ENCODE measurements around the gene SDF2.
"Not testable (repeated sequence)": the region's sequence is repeated elsewhere in the genome, so short reads cannot be mapped to it uniquely, and the experiment has no call there.

The SDF2 gene

DNA sequence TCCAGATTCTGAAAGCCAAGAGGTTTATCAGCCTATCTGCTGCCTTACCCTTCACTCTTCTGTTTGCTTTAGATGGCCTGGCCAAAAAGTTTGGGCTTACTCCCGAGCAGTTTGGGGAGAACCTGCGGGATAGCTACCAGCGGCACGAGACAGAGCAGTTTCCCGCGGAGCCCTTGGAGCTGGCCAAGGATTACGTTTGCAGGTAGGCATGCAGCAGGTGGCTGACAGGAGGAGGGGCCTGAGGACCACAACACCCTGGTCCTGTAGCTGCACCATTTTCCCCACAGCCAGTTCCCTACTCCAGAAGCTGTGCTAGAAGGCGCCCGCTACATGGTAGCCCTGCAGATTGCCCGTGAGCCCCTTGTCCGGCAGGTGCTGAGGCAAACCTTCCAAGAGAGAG is 20.9 kb upstream of the SDF2 start:
- DNase-seq, result no peak

DNA sequence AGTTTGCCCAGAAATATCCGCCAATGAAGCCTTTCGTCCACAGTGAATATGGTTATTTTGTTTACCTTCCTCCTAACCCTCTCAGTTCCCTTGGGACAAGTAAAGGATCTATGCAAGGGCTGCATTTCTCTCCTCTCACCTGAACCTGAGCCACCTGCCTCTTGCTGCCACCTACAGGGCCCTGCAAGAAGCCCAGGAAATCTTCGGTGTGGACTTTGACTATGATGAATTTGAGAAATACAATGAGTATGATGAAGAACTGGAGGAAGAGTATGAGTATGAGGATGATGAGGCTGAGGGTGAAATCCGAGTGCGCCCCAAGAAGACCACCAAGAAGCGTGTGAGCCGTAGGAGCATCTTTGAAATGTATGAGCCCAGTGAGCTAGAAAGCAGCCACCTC is 14.3 kb upstream of the SDF2 start:
- no peak for DNase-seq

DNA sequence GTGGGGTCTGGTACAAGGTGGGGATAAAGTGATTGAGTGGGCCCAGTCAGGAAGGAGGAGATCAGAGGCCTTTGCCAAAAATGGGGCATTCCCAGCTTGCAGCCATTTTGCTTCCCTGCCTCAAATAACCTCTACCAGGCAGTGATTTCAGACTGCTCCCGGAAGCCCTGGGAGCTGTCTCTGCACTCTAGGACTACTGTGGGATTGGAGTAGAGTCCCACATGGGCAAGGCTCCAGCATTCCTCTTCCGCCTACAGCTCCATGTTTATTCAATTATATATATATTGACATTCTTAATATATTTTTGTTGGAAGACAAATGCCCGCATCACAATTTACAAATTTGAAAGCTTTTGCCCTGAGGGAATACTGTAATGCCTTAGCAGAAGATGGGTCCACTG is 13.8 kb upstream of the SDF2 start:
- no peak for DNase-seq

DNA sequence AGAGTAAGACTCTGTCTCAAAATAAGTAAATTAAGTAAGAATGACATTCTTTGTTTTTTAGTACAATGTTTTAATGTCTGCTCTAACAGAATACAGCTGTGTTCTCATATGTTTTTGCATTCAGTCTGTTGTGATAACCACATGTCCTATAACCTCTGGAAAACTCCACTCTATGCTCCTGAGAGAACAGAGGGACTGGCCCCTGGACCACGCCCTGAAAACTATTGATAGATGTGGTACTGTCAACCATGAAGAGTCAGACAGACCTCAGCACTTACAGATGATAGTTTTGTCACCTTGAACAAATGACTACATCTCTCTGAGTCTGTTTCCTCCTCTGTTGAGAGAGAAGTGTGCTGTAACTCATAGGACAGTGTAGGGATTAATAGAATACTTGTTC is 8.2 kb upstream of the SDF2 start:
- DNase-seq, result no peak

DNA sequence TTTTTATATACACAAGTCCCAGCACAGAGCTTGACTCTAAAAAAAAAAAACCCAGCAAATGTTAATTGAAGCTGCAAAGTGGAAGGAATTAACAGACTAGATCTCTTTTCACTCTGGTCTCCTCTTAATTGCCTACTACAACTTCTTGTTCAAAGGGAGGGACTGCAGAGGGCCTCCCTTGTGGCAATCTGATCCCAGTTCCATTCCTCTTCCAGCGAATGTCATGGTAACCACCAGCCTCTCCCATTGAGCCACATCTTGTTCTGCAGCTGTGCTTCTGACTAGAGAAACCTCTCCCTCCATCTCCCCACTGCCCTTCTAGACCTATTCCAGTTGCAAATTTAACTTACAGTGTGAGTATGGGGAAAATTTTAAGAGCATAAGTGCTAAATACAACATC is 6.2 kb upstream of the SDF2 start:
- DNase-seq, result no peak

DNA sequence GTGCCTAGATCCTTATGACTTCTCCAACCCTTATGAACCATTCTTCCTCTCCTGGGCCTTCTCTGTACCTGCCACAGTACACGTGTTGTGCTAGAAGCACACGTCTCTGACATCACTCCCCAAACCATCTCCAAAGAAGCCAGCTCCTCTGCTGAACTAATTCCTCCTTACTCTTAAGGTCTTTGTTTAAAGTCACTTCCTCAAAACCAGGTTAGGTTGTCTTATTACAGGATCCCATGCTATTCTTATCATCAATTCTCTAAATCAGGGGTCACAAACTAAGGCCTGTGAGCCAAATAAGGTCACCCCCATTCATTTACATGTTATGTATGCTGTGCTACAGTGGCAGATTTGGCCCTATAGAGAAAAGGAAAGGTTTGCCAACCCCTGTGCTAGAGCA is 4.3 kb upstream of the SDF2 start:
- no peak for DNase-seq

DNA sequence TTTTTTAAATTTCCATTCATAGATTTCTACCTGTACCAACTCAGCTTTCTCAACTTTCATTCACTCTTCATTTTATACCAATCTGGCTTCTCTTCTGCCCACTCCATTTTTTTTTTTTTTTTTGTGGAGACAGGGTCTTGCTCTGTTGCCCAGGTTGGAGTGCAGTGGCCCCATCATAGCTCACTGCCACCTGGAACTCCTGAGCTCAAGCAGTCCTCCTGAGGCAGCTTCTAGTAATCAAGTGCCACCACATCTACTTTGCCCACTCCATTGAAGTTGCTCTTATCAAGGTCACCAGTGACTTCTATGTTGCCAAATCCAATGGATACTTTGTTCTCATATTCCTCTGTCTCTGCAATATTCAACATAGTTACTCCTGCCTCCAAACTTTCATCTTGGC is 2.0 kb upstream of the SDF2 start:
- no peak for DNase-seq

- DNase-seq, result no peak
Measured at GRCh38 chr17:28662527-28662829, 772 bp upstream of the SDF2 start.

DNA sequence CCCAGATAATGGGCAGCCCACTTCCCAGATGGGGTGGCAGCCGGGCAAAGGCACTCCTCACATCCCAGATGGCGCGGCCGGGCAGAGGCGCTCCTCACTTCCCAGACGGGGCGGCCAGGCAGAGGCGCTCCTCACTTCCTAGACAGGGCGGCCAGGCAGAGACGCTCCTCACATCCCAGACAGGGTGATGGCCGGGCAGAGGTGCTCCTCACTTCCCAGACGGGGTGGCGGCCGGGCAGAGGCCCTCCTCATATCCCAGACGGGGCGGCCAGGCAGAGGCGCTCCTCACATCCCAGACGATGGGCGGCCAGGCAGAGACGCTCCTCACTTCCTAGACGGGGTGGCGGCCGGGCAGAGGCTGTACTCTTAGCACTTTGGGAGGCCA is 2.2 kb downstream of the SDF2 start:
- not testable (repeated sequence) for DNase-seq

- DNase-seq, result not testable (repeated sequence)
Measured at GRCh38 chr17:28658766-28659496, 2.8 kb downstream of the SDF2 start.

GRCh38 chr17:28658342-28658741 is 3.4 kb downstream of the SDF2 start:
- not testable (repeated sequence) for DNase-seq

GRCh38 chr17:28657756-28658155 is 4.0 kb downstream of the SDF2 start:
- DNase-seq, result no peak

DNA sequence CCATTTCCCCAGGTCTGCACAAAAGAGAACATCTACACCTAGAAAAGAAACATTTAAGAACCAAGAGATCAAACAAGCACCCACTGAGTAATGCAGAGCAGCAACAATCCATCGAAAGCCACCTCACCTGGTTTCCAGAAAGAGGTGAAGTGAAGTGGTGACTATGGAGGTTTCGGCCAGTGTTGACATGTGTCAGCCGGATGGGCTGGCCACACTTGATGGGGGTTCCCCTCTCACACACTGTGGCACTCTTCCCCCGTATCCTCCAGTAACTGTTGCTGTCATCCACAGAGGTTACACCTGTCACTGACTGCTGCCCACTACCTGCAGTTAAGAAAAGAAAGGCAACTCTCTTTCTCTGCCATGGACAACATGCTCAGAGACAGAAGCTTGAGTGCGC is 6.5 kb downstream of the SDF2 start:
- no peak for DNase-seq

DNA sequence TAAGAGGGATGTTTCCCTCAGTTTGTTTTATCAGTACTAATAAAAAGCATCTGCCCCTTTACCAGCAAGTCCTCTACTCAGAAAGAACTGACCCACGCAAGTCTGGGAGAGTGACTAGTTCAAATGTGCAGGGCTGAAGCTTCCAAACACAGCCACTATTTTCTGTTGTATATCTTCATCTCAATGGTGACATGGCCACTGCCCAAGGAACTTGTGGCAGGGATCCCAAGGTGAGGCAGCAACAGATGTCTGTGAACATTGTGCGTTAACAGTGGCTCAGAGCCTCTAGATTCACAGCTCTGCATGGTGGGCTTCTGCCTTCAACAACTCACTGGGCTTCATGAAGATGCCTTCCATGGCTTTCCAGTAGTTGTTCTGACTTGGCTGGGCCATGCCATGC is 13.0 kb downstream of the SDF2 start:
- DNase-seq, result no peak

DNA sequence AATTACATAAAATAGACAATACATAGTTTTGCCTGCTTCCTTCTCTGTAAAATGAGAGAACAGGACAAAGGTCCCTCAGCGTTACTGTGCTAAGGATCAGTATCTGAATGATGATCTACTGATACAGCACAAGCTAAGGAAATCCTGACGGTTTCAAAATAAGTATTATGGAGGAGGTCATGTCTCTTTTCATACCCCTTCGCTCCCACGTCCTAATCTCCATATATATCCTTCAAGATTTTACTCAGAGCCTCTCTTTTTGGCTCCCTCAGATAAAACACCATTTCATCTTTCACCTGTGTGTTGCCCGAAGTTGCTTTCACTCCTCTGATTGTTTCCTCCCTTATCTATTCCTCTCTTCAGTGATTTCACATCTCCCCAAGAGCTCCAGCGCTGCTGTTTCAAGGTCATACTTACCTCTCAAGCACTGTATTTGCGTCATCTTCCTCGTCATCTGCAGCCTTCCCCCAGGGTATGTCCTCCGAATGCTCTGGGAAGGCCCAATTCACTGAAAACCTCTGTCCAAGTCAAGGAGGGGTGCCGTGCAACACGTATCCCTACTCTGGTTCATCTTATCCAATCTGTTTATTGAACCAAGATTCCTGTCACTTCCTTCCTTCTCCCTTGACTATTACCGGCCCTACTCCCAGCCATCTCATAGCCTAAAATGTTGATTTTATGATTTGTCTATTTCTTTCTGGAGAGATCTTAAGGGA is 15.5 kb downstream of the SDF2 start:
- DNase-seq, result peak; percentile 3

DNA sequence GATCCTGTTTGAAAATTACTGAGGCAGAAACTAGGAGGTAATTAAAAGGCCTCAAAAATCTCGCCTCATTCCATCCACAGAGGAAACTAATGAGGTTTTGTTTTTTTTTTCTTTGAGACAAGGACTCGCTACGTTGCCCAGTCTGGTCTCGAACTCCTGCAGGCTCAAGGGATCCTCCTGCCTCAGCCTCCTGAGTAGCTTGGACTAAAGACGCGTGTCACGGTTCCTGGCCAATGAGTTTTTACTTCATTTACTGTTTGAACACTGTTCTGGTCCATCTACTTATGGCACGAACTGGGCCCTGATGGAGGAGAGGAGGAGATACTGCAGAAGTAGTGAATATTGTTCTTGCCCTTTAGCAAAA is 16.1 kb downstream of the SDF2 start:
- no peak for DNase-seq

DNA sequence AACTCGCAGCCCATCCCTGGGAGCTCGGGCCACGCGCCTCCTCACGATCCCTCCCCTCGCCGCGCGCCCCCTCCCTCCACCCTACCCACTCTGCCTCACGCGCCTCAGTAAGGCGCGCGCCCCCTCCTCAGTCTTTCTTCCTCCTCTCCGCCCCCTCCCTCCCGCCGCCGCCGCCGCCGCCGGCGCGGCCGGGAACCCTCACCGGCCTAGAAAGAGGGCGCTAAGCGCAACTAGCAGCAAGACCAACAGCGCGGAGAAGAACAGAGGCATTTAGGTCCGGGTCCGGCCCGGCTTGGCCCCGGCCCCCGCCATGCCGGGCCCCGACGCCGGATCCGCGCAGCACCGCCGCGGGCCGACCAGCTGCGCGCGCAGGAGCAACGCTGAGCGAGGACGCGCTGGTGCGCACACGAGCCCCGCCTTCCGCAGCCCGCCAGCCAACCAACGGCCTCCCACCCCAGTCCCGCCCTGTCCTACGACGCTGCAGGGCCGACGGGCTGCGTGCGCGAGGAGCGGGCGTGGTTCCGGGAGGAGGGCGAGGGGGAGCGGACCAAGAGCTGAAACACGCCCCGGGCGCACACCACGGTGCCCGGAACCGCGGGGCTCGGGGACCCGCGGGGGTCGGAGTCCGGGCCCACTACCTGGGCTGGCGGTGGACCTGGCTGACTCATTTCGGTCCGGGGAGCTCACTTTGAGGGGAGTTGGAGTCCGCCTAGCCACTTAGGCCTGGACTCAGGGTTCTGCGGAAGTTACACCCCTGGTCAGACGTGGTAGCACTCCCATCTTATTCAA is 16.7 kb downstream of the SDF2 start, which contains the start of gene BLTP2:
BLTP2 (minus strand) TSS at position 372 of the 789 bp plus-strand sequence; CDS start at position 270, 102 bp downstream.
- peak; percentile 97 for DNase-seq

DNA sequence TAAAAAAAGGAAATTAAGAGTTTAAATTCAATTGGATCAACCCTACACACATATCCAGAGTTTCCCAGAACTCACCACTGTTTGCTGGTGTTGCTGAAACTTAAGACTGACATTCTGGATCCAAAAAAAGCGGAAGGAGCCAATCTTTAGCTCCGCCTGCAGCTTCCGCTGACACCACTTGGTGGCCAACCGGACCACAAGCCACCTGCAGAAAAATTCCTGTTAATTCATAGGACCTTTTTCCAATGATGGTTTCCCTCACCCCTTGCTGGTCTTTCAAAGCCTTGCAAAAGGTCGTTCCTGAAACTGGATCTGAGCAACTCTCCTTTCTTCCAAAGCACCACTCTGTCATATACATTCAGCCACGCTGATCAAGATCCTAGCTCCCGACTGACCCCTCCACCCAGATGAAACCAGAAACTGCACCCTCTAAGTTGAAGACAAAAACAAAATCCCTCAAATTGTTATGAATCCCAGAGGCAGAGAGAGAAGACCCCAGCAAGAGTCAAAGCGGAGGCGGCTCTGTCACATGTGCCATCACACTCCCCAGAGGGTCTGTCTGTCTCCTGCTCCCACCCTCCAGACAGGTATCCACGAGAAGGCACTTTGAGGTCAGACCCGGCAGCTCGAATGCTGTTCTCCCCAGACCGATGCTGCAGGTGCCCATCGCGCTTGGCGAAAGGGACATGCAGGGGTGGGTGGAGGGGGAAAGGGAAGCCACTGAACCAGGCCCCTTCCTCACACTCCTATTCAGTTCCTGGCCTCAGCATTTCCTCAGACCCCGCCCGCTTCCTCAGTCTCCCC is 17.5 kb downstream of the SDF2 start:
- DNase-seq, result peak; percentile 51

- DNase-seq, result no peak
Measured at GRCh38 chr17:28641579-28641978, 20.1 kb downstream of the SDF2 start.

- DNase-seq, result no peak
Measured at GRCh38 chr17:28635506-28635905, 26.2 kb downstream of the SDF2 start.

- no peak for DNase-seq
Measured at GRCh38 chr17:28634206-28634865, 27.4 kb downstream of the SDF2 start.

- DNase-seq, result no peak
Measured at GRCh38 chr17:28626818-28627217, 34.9 kb downstream of the SDF2 start.

DNA sequence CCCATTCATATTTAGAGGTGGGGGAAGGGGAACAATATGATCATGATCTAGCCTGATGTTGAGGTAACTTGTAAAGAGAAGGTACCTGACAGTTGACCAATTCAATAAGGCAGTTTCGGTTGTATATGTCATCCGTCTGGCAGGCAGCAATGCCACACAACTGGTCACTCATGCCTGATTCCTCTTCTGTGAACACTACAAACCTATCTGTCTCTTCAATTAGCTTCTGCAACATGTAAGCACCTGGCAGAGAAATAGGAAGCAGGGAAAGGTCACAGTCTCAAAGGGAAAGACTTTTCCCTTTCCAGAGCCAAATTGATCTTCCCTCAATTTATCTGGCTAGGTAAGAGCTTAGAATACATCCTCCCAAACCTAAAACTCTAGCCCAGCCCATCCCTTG is 37.6 kb downstream of the SDF2 start:
- DNase-seq, result no peak
